Nephron progenitor cell (in vitro differentiated cells): Measurements from ENCODE around the gene TXNDC5.

Experiments
- DNase-seq: peaks from one replicate; pipeline ENCODE4 v3.0.0; 2021
- H3K27ac Mint-ChIP-seq: 2 replicates; pipeline ENCODE4 v1.8.0; 2021; ENCODE audit warnings: mild to moderate bottlenecking, moderate library complexity, mixed read lengths
- H3K27me3 Mint-ChIP-seq: 2 replicates; pipeline ENCODE4 v1.8.0; 2021; ENCODE audit warnings: mild to moderate bottlenecking, low read depth, mixed read lengths; ENCODE audit not compliant: poor library complexity
- H3K36me3 Mint-ChIP-seq: 2 replicates; pipeline ENCODE4 v1.8.0; 2021; ENCODE audit warnings: low read depth, mixed read lengths
- H3K4me1 Mint-ChIP-seq: 2 replicates; pipeline ENCODE4 v1.8.0; 2021; ENCODE audit warnings: mixed read lengths
- H3K4me3 Mint-ChIP-seq: 2 replicates; pipeline ENCODE4 v1.8.0; 2021; ENCODE audit warnings: mild to moderate bottlenecking, moderate library complexity, mixed read lengths
- H3K9me3 Mint-ChIP-seq: 2 replicates; pipeline ENCODE4 v1.8.0; 2021; ENCODE audit warnings: mild to moderate bottlenecking, moderate library complexity, mixed read lengths
- TF ChIP-seq, protein P1 (sequence below): fragments of 200-600 bp; sonication (generic); IDR thresholded peaks from 2 replicates; pipeline ENCODE4 v1.5.0; 2021; ENCODE audit warnings: antibody characterized with exemption

The TXNDC5 gene

DNA sequence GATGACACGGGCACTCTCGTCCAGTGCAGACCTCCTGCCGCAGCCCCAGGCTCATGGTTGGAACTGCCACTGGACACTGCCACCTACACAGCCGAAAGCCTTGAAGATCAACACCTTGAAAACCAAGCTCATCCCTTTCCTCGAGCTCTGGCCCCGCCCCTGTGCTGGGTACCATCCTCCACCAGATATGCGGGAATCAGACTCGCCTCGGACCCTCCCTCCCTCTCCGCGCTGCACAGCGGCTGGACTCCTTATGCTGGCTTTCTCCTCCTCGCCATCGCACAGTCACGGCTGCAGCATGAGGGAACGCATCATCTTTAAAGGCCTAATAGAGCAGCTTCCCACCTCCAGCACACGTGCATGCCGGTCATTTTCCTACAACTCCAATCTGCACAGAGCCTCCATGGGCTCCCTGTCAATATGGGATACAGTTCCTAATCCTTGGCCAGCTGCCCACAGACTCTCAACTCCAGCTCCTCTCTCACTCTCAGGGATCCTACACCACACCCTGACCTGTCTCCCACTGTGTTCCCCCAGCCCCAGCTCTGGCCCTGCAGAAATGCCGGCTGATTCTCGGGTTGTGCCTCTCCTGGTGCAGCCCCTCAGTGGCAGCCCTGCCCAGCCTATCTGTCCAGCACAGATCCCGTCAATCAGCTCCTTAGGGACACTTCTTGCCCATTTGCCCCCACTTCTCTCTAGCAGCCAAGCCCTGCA lies 23.2 kb downstream of the TXNDC5 start:
- DNase-seq, result no peak
- Mint-ChIP-seq H3K36me3 (peaks cover 93% of the 10 kb centered on the region), H3K27me3 (peaks cover 3% of the 10 kb centered on the region), H3K4me3 (no peak overlapping the region), H3K27ac (peak overlapping the region; percentile 17), H3K4me1 (no peaks in the 10 kb centered on the region), H3K9me3 (peaks cover under 1% of the 10 kb centered on the region)
- TF ChIP-seq, protein P1, sequence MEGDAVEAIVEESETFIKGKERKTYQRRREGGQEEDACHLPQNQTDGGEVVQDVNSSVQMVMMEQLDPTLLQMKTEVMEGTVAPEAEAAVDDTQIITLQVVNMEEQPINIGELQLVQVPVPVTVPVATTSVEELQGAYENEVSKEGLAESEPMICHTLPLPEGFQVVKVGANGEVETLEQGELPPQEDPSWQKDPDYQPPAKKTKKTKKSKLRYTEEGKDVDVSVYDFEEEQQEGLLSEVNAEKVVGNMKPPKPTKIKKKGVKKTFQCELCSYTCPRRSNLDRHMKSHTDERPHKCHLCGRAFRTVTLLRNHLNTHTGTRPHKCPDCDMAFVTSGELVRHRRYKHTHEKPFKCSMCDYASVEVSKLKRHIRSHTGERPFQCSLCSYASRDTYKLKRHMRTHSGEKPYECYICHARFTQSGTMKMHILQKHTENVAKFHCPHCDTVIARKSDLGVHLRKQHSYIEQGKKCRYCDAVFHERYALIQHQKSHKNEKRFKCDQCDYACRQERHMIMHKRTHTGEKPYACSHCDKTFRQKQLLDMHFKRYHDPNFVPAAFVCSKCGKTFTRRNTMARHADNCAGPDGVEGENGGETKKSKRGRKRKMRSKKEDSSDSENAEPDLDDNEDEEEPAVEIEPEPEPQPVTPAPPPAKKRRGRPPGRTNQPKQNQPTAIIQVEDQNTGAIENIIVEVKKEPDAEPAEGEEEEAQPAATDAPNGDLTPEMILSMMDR, result no peak

DNA sequence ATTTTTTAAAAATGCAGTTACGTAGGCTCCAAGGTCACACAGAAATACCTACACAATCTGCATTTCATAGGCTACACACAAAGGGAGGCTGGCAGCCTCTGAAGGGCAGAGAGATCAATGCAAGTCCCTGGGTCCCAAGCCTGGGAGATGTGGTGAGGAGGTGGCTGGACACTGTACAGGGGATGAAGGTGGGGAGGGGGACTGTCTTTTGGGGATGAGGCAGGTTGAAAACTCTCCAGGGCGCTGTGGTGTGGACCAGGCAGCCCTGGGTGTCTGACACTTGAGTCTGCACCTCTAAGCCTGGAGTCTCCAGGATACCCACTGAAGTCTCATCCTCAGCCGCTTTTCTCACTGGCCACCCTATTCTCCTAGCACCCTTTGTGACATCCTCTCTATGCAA lies 24.5 kb downstream of the TXNDC5 start:
- TF ChIP-seq, protein P1, result no peak
- H3K27ac Mint-ChIP-seq, result no peak overlapping the region
- H3K4me1 Mint-ChIP-seq, result no peaks in the 10 kb centered on the region
- H3K9me3 Mint-ChIP-seq, result no peaks in the 10 kb centered on the region
- H3K36me3 Mint-ChIP-seq, result peaks cover 90% of the 10 kb centered on the region
- H3K27me3 Mint-ChIP-seq, result peaks cover 3% of the 10 kb centered on the region
- H3K4me3 Mint-ChIP-seq, result no peak overlapping the region
- DNase-seq, result no peak

DNA sequence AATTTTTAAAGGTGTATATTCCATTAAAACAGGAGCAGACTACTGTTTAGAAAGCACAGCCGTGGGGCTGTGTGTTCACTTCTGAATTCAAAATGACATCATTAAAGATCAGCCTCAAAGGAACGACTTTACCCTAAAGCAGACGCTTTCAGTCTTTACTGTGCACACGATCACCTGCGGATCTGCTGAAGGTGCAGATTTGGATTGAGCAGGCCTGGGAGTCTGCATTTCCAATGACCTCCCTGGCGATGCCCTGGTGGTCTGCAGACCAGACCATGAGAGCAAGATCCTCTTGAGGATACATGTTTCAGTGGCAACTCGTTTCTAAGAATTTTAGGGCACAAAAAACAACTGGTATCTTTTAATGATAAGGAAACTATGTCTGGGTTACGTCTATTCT lies 27.2 kb downstream of the TXNDC5 start:
- H3K27me3 Mint-ChIP-seq, result peaks cover 3% of the 10 kb centered on the region
- H3K36me3 Mint-ChIP-seq, result peaks cover 78% of the 10 kb centered on the region
- H3K4me3 Mint-ChIP-seq, result no peak overlapping the region

DNA sequence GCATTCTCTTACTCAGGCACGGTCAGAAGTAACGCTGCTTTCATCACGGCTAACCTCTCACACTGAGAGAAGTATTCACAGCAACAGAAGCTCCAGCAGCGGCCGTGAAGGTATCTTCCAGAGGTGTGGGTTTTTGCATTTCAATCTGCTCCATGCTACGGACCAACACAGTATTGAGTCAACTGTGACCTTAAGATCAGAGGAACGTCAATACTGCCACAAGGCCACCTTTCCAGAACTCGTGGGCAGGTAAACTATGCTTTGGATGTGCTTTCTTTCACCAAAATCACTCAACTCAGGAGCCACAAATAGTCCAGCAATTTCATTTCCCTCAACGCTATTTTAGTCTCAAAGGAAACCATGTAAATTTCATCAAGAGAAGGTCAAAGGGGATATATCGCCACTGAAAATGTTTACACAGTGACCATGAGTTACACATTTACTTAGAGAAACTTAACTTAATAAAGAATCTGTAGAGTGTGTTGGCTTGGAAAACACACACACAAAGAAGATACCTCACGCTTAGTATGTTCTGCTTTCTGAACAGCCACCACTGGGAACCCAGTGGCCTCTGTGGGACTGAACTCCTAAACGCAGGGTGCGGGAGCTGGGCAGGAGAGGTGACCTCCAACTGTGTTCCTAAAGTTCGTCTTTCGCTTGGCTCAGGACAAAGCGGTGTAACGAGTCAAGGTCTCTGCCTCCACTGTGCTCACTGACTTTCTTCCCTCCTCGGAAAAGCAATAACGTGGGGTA lies 27.9 kb downstream of the TXNDC5 start:
- H3K36me3 Mint-ChIP-seq, result peaks cover 73% of the 10 kb centered on the region
- TF ChIP-seq, protein P1, result no peak
- H3K4me3 Mint-ChIP-seq, result no peak overlapping the region
- DNase-seq, result no peak
- H3K9me3 Mint-ChIP-seq, result no peaks in the 10 kb centered on the region
- no peak overlapping the region for H3K27ac Mint-ChIP-seq
- H3K27me3 Mint-ChIP-seq, result peaks cover 3% of the 10 kb centered on the region
- peaks cover 5% of the 10 kb centered on the region for H3K4me1 Mint-ChIP-seq

More for the DNA sequence above, 27.2 kb downstream of the TXNDC5 start:
- no peak for DNase-seq
- Mint-ChIP-seq H3K4me1 (no peaks in the 10 kb centered on the region), H3K9me3 (no peaks in the 10 kb centered on the region), H3K27ac (no peak overlapping the region)
- TF ChIP-seq, protein P1, result no peak

DNA sequence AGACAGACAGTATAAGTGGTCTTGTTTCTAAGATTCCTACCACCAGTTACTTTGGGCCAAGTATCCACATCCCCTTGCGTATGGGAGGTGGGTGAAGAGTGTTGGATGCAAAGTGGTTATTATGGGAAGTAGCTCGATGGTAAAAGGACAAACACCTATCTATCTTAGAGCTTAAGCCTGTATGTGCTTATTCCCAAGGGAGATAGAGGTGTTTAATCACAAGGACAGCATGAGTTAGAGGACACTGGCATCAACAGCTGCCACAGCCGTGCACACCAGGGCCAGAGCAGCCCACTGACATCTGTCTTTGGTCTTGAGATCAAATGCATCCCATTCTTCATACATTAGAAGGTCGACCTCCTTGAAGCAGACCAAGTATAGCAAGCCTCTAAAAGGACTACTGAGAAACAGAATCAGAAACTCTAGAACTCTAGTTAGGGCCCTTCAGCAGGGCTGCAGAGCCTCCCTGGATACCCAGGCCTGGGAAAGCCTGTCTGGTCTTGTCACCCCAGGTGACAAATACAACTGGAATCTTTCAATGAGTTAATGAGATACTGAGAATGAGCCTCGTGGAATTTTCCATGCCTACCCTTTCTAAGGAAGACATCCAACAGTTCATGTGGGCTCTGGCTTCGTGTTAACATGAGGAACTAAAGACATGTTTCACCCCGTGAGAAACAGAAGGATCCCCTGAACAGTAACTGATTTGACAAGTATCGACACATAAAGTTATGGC lies 28.7 kb downstream of the TXNDC5 start:
- Mint-ChIP-seq H3K27me3 (peaks cover 3% of the 10 kb centered on the region), H3K9me3 (no peaks in the 10 kb centered on the region), H3K27ac (no peak overlapping the region), H3K4me3 (no peak overlapping the region), H3K4me1 (peaks cover 6% of the 10 kb centered on the region), H3K36me3 (peaks cover 66% of the 10 kb centered on the region)
- TF ChIP-seq, protein P1, result no peak
- no peak for DNase-seq
